HUES48 (cell line): Measurements from ENCODE around the gene MYL5.

Experiments used
- H3K27ac ChIP-seq: one replicate; pipeline ENCODE4 v1.7.0; 2013; ENCODE audit warnings: low read depth, low read length, inconsistent platforms
- H3K27me3 ChIP-seq: 2 replicates; pipeline ENCODE4 v1.6.1; 2013; ENCODE audit warnings: mild to moderate bottlenecking, low read length; ENCODE audit not compliant: control insufficient read depth, insufficient read depth
- H3K36me3 ChIP-seq: 2 replicates; pipeline ENCODE4 v1.6.1; 2013; ENCODE audit warnings: low read length; ENCODE audit not compliant: control insufficient read depth, insufficient read depth
- H3K4me1 ChIP-seq: 2 replicates; pipeline ENCODE4 v1.6.1; 2013; ENCODE audit warnings: mild to moderate bottlenecking, low read length; ENCODE audit not compliant: control insufficient read depth, insufficient read depth
- H3K4me3 ChIP-seq: 2 replicates; pipeline ENCODE4 v1.5.1; 2013; ENCODE audit warnings: mild to moderate bottlenecking, low read depth, low read length
- H3K9ac ChIP-seq: 2 replicates; pipeline ENCODE4 v1.6.1; 2013; ENCODE audit warnings: mild to moderate bottlenecking, low read depth, low read length, moderate library complexity
- H3K9me3 ChIP-seq: 2 replicates; pipeline ENCODE4 v1.6.1; 2013; ENCODE audit warnings: low read length; ENCODE audit not compliant: control insufficient read depth, insufficient read depth

MYL5 gene

DNA sequence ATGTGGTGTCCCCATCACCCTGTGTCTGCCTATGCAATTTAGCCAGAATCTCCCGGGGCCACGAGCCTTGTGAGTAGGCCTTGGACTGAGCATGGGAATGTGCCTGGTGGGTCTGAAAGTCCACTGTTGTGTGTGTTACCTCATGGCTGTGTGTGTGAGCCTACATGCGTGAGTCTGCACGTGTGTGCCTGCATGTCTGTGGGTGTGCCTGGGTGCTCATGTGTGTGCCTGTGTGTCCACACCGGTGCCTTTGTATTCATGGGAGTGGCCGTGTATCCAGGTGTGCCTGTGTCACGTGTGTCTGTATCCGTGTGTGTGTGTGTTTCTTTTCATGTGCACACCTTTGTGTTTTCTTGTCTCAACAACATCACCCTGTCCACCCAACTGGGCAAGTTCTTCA lies 14.5 kb upstream of the MYL5 start:
- H3K36me3 ChIP-seq: no peaks in the 10 kb centered on the region
- H3K9ac ChIP-seq: no peak overlapping the region
- no peaks in the 10 kb centered on the region for H3K27me3 ChIP-seq
- H3K27ac ChIP-seq: no peak overlapping the region
- H3K4me3 ChIP-seq: no peak overlapping the region
- 0 out of 2 replicates have a peak, but pooled peaks cover 3% of the 10 kb centered on the region for H3K4me1 ChIP-seq
- H3K9me3 ChIP-seq: no peaks in the 10 kb centered on the region

DNA sequence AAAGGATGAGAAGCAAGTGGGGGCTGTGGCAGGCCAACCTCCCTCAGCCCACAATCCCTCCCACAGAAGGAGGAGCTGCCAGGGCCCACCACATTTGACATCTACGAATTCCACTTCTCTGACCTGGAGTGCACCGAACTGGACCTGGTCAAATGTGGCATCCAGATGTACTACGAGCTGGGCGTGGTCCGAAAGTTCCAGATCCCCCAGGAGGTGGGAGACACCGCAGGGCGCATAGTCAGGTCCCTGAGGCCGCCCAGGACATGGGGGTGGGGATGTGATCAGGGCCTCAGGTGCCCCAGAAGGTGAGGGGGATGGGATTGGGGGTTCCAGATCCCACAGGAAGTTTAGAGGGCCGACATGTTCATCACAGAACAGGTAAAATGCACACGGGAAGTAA lies 13.9 kb upstream of the MYL5 start:
- Histone ChIP-seq H3K9ac (no peak overlapping the region), H3K4me1 (0 out of 2 replicates have a peak, but pooled peaks cover 3% of the 10 kb centered on the region), H3K4me3 (no peak overlapping the region), H3K36me3 (no peaks in the 10 kb centered on the region), H3K27ac (no peak overlapping the region), H3K27me3 (no peaks in the 10 kb centered on the region), H3K9me3 (no peaks in the 10 kb centered on the region)

GRCh38 chr4:661231-661630 lies 13.1 kb upstream of the MYL5 start:
- Histone ChIP-seq H3K4me1 (0 out of 2 replicates have a peak, but pooled peaks cover 3% of the 10 kb centered on the region), H3K27me3 (no peaks in the 10 kb centered on the region), H3K27ac (no peak overlapping the region), H3K36me3 (no peaks in the 10 kb centered on the region), H3K4me3 (no peak overlapping the region), H3K9me3 (no peaks in the 10 kb centered on the region), H3K9ac (no peak overlapping the region)

- Histone ChIP-seq H3K27ac (no peak overlapping the region), H3K27me3 (no peaks in the 10 kb centered on the region), H3K4me3 (no peak overlapping the region), H3K4me1 (0 out of 2 replicates have a peak, but pooled peaks cover 3% of the 10 kb centered on the region), H3K36me3 (no peaks in the 10 kb centered on the region), H3K9me3 (no peaks in the 10 kb centered on the region), H3K9ac (no peak overlapping the region)
These were observed 12.2 kb upstream of the MYL5 start for GRCh38 chr4:661881-662761.

DNA sequence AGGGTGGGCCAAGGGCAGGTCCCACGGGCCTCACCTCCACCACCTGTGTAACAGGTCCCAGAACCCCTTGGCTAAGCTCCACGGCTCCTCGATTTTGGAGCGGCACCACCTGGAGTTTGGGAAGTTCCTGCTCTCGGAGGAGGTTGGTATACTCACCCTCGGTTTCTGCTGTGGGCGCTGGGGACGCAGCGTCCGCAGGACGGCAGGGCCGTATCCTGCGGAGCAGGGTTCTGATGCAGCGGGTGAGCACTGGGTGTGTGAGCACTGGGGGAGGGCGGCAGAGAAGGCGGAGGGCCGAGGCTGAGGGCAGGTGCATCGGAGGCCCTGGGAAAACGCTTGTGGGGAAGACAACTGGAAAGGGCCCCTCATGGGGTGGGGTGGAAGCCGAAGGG lies 11.3 kb upstream of the MYL5 start:
- H3K36me3 ChIP-seq: no peaks in the 10 kb centered on the region
- H3K4me1 ChIP-seq: 0 out of 2 replicates have a peak, but pooled peaks cover 3% of the 10 kb centered on the region
- H3K4me3 ChIP-seq: peak overlapping the region; percentile 69
- H3K9me3 ChIP-seq: no peaks in the 10 kb centered on the region
- peak overlapping the region; percentile 62; the same call in 1 of the 2 replicates for H3K9ac ChIP-seq
- H3K27me3 ChIP-seq: no peaks in the 10 kb centered on the region
- no peak overlapping the region for H3K27ac ChIP-seq

- no peaks in the 10 kb centered on the region for H3K27me3 ChIP-seq
- peak overlapping the region; percentile 47 for H3K27ac ChIP-seq
- H3K36me3 ChIP-seq: no peaks in the 10 kb centered on the region
- 0 out of 2 replicates have a peak, but pooled peaks cover 3% of the 10 kb centered on the region for H3K4me1 ChIP-seq
- H3K9ac ChIP-seq: peak overlapping the region; percentile 62
- peak overlapping the region; percentile 69 for H3K4me3 ChIP-seq
- no peaks in the 10 kb centered on the region for H3K9me3 ChIP-seq
These were observed 10.6 kb upstream of the MYL5 start for GRCh38 chr4:663438-664428.

GRCh38 chr4:664713-665231 lies 9.6 kb upstream of the MYL5 start:
- H3K27ac ChIP-seq: no peak overlapping the region
- no peak overlapping the region for H3K9ac ChIP-seq
- no peaks in the 10 kb centered on the region for H3K9me3 ChIP-seq
- no peaks in the 10 kb centered on the region for H3K27me3 ChIP-seq
- H3K4me1 ChIP-seq: 0 out of 2 replicates have a peak, but pooled peaks cover 3% of the 10 kb centered on the region
- H3K36me3 ChIP-seq: no peaks in the 10 kb centered on the region
- H3K4me3 ChIP-seq: no peak overlapping the region

- Histone ChIP-seq H3K4me1 (0 out of 2 replicates have a peak, but pooled peaks cover 3% of the 10 kb centered on the region), H3K9me3 (no peaks in the 10 kb centered on the region), H3K27ac (no peak overlapping the region), H3K4me3 (no peak overlapping the region), H3K9ac (no peak overlapping the region), H3K27me3 (no peaks in the 10 kb centered on the region), H3K36me3 (no peaks in the 10 kb centered on the region)
These were observed 9.0 kb upstream of the MYL5 start for GRCh38 chr4:665381-665750.

DNA sequence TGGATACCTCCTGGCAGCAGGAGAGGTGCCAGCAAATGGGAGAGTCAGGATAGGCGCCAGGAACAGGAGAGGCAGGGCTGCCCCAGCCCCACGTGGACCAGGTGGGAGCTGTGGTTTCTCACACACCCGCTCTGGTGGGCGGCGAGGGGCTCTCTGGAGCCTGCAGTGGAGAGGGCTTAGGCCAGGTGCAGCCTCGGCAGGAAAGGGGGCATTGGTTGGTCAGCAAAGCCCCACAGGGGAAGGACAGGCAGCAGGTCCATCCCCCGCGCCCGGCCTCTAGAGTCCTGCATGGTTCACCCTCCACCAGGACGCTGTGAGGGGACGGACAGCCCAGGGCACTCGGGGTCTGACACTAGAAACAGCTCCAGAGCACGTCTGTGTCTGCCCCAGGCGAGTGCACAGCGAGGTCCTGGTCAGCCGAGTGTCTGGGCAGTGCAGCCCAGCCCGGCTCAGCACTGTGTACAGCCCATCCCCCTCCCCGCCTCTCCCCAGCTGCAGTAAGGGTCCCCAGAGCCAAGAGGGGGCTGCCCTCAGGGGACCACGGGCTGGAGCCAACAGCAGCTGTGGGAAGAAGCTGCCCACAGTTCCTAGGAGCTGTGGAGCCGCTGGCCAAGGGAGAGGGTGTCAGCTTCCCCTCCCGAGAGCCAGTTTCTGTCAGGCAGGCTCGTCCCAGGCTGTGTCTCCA lies 8.4 kb upstream of the MYL5 start:
- no peak overlapping the region for H3K27ac ChIP-seq
- H3K9ac ChIP-seq: no peak overlapping the region
- H3K4me1 ChIP-seq: 0 out of 2 replicates have a peak, but pooled peaks cover 3% of the 10 kb centered on the region
- H3K36me3 ChIP-seq: no peaks in the 10 kb centered on the region
- H3K9me3 ChIP-seq: no peaks in the 10 kb centered on the region
- no peaks in the 10 kb centered on the region for H3K27me3 ChIP-seq
- H3K4me3 ChIP-seq: no peak overlapping the region

GRCh38 chr4:666436-666810 lies 7.9 kb upstream of the MYL5 start:
- Histone ChIP-seq H3K4me1 (0 out of 2 replicates have a peak, but pooled peaks cover 3% of the 10 kb centered on the region), H3K9ac (no peak overlapping the region), H3K27me3 (no peaks in the 10 kb centered on the region), H3K4me3 (no peak overlapping the region), H3K9me3 (no peaks in the 10 kb centered on the region), H3K27ac (no peak overlapping the region), H3K36me3 (peaks cover 2% of the 10 kb centered on the region)
